Adipocyte (in vitro differentiated cells): Measurements from ENCODE around the gene S1PR2.
A peak's percentile ranks its signal among the peaks of the same experiment; 100 is the strongest.

ENCODE experiments used
- DNase-seq: peaks from one replicate; pipeline ENCODE4 v3.0.0-alpha.2; 2015; ENCODE audit warnings: low read depth
- H3K27me3 ChIP-seq: replicated peaks from 2 replicates; pipeline ENCODE4 v1.7.0; 2013; ENCODE audit warnings: mild to moderate bottlenecking, low read length, moderate library complexity; ENCODE audit not compliant: control insufficient read depth, insufficient read depth
- H3K36me3 ChIP-seq: 2 replicates; pipeline ENCODE4 v1.7.0; 2013; ENCODE audit warnings: low read length, mild to moderate bottlenecking, moderate library complexity; ENCODE audit not compliant: control insufficient read depth, insufficient read depth, severe bottlenecking
- H3K4me1 ChIP-seq: 2 replicates; pipeline ENCODE4 v1.7.0; 2013; ENCODE audit warnings: mild to moderate bottlenecking, low read length, moderate library complexity; ENCODE audit not compliant: control insufficient read depth, insufficient read depth
- H3K4me3 ChIP-seq: 2 replicates; pipeline ENCODE4 v1.7.0; 2013; ENCODE audit warnings: mild to moderate bottlenecking, low read length, moderate library complexity
- H3K9ac ChIP-seq: 2 replicates; pipeline ENCODE4 v1.7.0; 2013; ENCODE audit warnings: mild to moderate bottlenecking, low read length, moderate library complexity
- H3K9me3 ChIP-seq: 2 replicates; pipeline ENCODE4 v1.7.0; 2013; ENCODE audit warnings: mild to moderate bottlenecking, low read length, moderate library complexity; ENCODE audit not compliant: control insufficient read depth

S1PR2 gene

GRCh38 chr19:10231612-10232228, 589 bp upstream of the S1PR2 start:
- no peak overlapping the region for H3K4me3 ChIP-seq
- no peaks in the 10 kb centered on the region for H3K27me3 ChIP-seq
- peaks cover 20% of the 10 kb centered on the region for H3K4me1 ChIP-seq

GRCh38 chr19:10230173-10230860, 814 bp downstream of the S1PR2 start:
- H3K4me1 ChIP-seq = peaks cover 24% of the 10 kb centered on the region
- peak overlapping the region; percentile 96 for H3K9ac ChIP-seq
- H3K9me3 ChIP-seq = no peaks in the 10 kb centered on the region
- DNase-seq = peak; percentile 81
- no peaks in the 10 kb centered on the region for H3K27me3 ChIP-seq
- H3K36me3 ChIP-seq = no peaks in the 10 kb centered on the region
- peak overlapping the region; percentile 92 for H3K4me3 ChIP-seq

More at GRCh38 chr19:10231612-10232228, 589 bp upstream of the S1PR2 start:
- no peaks in the 10 kb centered on the region for H3K9me3 ChIP-seq
- no peak for DNase-seq
- H3K36me3 ChIP-seq = no peaks in the 10 kb centered on the region
- no peak overlapping the region for H3K9ac ChIP-seq

GRCh38 chr19:10228920-10229319, 2.2 kb downstream of the S1PR2 start:
- H3K27me3 ChIP-seq = no peaks in the 10 kb centered on the region
- no peaks in the 10 kb centered on the region for H3K9me3 ChIP-seq
- H3K4me3 ChIP-seq = peak overlapping the region; percentile 28
- H3K9ac ChIP-seq = peak overlapping the region; percentile 17
- peak; percentile 79 for DNase-seq
- H3K36me3 ChIP-seq = peaks cover 7% of the 10 kb centered on the region
- peaks cover 24% of the 10 kb centered on the region for H3K4me1 ChIP-seq

DNA sequence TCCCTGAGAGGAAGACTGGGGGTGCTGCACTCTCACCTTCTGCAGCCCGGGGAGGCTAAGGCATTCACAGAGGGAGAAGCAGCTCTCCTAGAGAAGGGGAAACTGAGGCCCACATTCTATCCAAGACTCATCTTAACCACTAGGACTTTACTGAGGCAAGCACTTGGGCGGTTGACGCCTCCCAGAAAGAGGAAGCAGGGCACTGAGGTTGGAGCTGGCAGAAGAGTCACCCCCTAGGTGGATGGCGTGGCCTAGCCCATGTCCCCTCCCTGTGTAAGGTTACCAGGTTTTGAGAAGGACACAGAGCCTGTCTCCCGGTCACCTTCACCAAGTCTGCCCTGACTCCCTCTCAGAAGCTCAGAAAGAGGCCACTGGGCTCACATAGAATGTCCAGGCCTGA, 2.7 kb downstream of the S1PR2 start:
- peak overlapping the region; percentile 17 for H3K9ac ChIP-seq
- no peak for DNase-seq
- peaks cover 11% of the 10 kb centered on the region for H3K36me3 ChIP-seq
- H3K27me3 ChIP-seq = no peaks in the 10 kb centered on the region
- H3K4me3 ChIP-seq = no peak overlapping the region
- no peaks in the 10 kb centered on the region for H3K9me3 ChIP-seq
- peaks cover 24% of the 10 kb centered on the region for H3K4me1 ChIP-seq

- Histone ChIP-seq H3K9me3 (no peaks in the 10 kb centered on the region), H3K36me3 (peaks cover 12% of the 10 kb centered on the region)
- peak; percentile 27 for DNase-seq
These were observed 3.8 kb downstream of the S1PR2 start for GRCh38 chr19:10227026-10227971.

DNA sequence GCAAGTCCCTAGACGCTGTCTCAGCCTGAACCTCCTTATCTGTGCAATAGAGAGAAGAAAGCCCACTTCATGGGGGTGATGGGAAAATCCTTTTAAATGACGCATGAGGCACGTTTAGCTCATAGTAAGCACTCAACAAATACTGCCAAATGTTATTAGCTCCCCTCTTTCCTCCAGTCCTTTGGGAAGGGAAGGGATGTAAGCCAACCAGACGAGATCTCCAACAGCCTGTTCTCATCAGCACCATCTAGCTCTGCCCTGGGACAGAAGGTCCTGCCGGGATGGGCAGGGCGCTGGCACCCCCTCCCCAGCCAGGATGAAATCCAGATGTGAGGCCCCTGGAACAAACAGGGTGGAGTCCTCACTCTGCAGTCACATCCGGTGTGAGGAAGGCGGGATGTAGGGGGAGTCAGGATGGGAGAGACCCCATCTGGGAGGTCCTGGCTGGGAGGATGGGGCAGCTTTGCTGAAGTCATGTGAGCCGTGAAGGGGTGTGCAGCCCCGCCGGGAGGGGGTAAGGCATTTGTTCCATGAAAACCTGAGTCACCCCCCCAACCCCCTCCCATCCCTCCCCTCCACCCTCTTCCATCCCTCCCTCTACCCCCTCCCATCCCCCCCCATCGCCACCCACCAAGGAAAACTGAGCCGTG, 4.6 kb downstream of the S1PR2 start:
- peaks cover 24% of the 10 kb centered on the region for H3K4me1 ChIP-seq
- H3K9ac ChIP-seq = peak overlapping the region; percentile 67
- no peaks in the 10 kb centered on the region for H3K27me3 ChIP-seq
- peaks cover 12% of the 10 kb centered on the region for H3K36me3 ChIP-seq
- H3K4me3 ChIP-seq = peak overlapping the region; percentile 22
- DNase-seq = peak; percentile 92
- H3K9me3 ChIP-seq = no peaks in the 10 kb centered on the region

More at GRCh38 chr19:10227026-10227971, 3.8 kb downstream of the S1PR2 start:
- Histone ChIP-seq H3K4me1 (peaks cover 24% of the 10 kb centered on the region), H3K9ac (peak overlapping the region; percentile 76), H3K27me3 (no peaks in the 10 kb centered on the region), H3K4me3 (peak overlapping the region; percentile 8)

GRCh38 chr19:10226021-10226375, 5.1 kb downstream of the S1PR2 start:
- H3K4me1 ChIP-seq = peaks cover 24% of the 10 kb centered on the region
- H3K9ac ChIP-seq = peak overlapping the region; percentile 67
- H3K9me3 ChIP-seq = no peaks in the 10 kb centered on the region
- H3K27me3 ChIP-seq = no peaks in the 10 kb centered on the region
- no peak for DNase-seq
- peaks cover 12% of the 10 kb centered on the region for H3K36me3 ChIP-seq
- peak overlapping the region; percentile 22 for H3K4me3 ChIP-seq

GRCh38 chr19:10224337-10224736, 6.8 kb downstream of the S1PR2 start:
- H3K4me3 ChIP-seq = no peak overlapping the region
- H3K4me1 ChIP-seq = peaks cover 27% of the 10 kb centered on the region
- H3K9ac ChIP-seq = no peak overlapping the region
- H3K9me3 ChIP-seq = no peaks in the 10 kb centered on the region
- DNase-seq = no peak
- no peaks in the 10 kb centered on the region for H3K27me3 ChIP-seq
- H3K36me3 ChIP-seq = peaks cover 12% of the 10 kb centered on the region

GRCh38 chr19:10223488-10224213, 7.5 kb downstream of the S1PR2 start:
- DNase-seq = no peak
- H3K27me3 ChIP-seq = no peaks in the 10 kb centered on the region
- no peak overlapping the region for H3K9ac ChIP-seq
- H3K4me3 ChIP-seq = no peak overlapping the region
- H3K4me1 ChIP-seq = peaks cover 27% of the 10 kb centered on the region
- no peaks in the 10 kb centered on the region for H3K9me3 ChIP-seq
- H3K36me3 ChIP-seq = peaks cover 12% of the 10 kb centered on the region

DNA sequence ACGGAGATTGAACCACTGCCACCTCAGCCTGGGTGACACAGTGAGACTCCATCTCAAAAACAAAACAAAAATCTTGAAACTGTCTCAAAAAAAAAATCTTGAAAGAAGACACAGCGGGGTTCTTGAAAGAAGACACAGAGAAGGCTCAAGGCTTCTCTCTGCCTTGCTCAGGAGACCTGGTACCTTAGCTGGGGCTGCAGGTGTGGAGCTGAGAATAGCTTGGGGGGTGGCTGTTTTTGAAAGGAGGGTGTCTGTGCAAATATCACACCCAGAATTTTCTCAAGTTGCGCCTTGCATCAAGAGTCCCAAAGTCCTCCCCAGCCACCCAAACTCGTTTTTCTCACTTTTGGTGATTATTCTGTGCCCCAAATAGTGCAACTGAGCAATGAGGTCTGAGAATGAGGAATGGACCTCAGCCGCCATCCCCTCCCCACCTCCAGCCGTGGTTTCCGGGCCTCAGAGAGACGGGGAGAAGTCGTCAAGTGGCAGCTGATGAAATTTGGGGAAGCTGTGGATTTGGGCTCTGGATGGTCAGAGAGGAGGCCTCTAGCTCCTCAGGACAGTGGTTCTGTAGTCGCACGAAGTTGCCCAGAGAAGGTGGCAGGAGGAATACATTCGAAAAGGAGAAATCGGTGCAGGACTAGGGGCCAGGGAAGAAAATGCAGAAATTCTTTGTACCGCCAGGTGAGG, 8.8 kb downstream of the S1PR2 start:
- DNase-seq = no peak
- Histone ChIP-seq H3K4me3 (no peak overlapping the region), H3K4me1 (peaks cover 20% of the 10 kb centered on the region), H3K9ac (no peak overlapping the region), H3K9me3 (no peaks in the 10 kb centered on the region), H3K27me3 (no peaks in the 10 kb centered on the region), H3K36me3 (peaks cover 12% of the 10 kb centered on the region)
